Suprapubic skin (tissue), 4 donors: ENCODE data around the gene ACSL6. TPM values are rescaled to one million over a fixed set of nuclear protein-coding genes. Genes with fewer than 3 reads are reported as not detected.

Experiments used
- DNase-seq, 2 donors: peaks; one replicate each; pipeline ENCODE4 v3.0.0-alpha.2; 2019; ENCODE audit warnings: low spot score in 2 of 2
- H3K27ac ChIP-seq: fragments of 200-600 bp; sonication (generic); one replicate; pipeline ENCODE4 v1.5.1; 2019
- H3K27me3 ChIP-seq: fragments of 200-600 bp; sonication (generic); one replicate; pipeline ENCODE4 v1.5.1; 2019
- H3K36me3 ChIP-seq: fragments of 200-600 bp; sonication (generic); one replicate; pipeline ENCODE4 v1.5.1; 2019
- H3K4me1 ChIP-seq: fragments of 200-600 bp; sonication (generic); one replicate; pipeline ENCODE4 v1.5.1; 2019
- H3K4me3 ChIP-seq: fragments of 200-600 bp; sonication (generic); one replicate; pipeline ENCODE4 v1.5.1; 2019; ENCODE audit warnings: mild to moderate bottlenecking
- H3K9me3 ChIP-seq: fragments of 200-600 bp; sonication (generic); one replicate; pipeline ENCODE4 v1.5.1; 2019
- CTCF ChIP-seq, 2 donors: fragments of 200-600 bp in 1 of 2; fragments of 450-650 bp in 1 of 2; sonication (generic) in 1 of 2; IDR thresholded peaks; one replicate each; pipeline ENCODE4 v1.5.1; 2016 to 2019; ENCODE audit warnings: antibody characterized with exemption in 2 of 2, mild to moderate bottlenecking in 1 of 2, moderate library complexity in 1 of 2
- EP300 ChIP-seq: sonication (generic); formaldehyde crosslinking; IDR thresholded peaks from one replicate; pipeline ENCODE4 v1.6.1; 2017; ENCODE audit warnings: antibody characterized with exemption
- POLR2A ChIP-seq, 2 donors: fragments of 450-650 bp; IDR thresholded peaks; one replicate each; pipeline ENCODE4 v1.6.1; 2017; ENCODE audit warnings: antibody characterized with exemption in 2 of 2, mild to moderate bottlenecking in 2 of 2, moderate library complexity in 2 of 2
- POLR2AphosphoS5 ChIP-seq, 3 donors: sonication (generic); formaldehyde crosslinking; IDR thresholded peaks; one replicate each; pipeline ENCODE4 v1.6.1; 2017; ENCODE audit warnings: antibody characterized with exemption in 3 of 3
- WGBS: methylation state at CpG from one replicate; pipeline ENCODE4 v1.1.5; 2018; 5-methylcytosine and 5-hydroxymethylcytosine counted together
- total RNA-seq, 4 donors: library from RNA; depleted of rRNA; stranded (reverse); fragments of >200 nt; gene quantifications; one replicate each; pipeline ENCODE4 v1.1.0, GENCODE V29; 2016

Gene ACSL6
- total RNA-seq, 4 donors from 2014 or later, result 0.21 to 0.89 (median 0.23) TPM; not detected in 1

- H3K27me3 ChIP-seq, result no peaks in the 10 kb centered on the region
- WGBS, result 60% methylated on average over 2 of the region's 7 CpGs
- H3K36me3 ChIP-seq, result no peaks in the 10 kb centered on the region
- no peaks in the 10 kb centered on the region for H3K9me3 ChIP-seq
- H3K27ac ChIP-seq, result no peak overlapping the region
- DNase-seq, result no peak
- H3K4me1 ChIP-seq, result no peaks in the 10 kb centered on the region
- no peak overlapping the region for H3K4me3 ChIP-seq
- TF ChIP-seq POLR2AphosphoS5 (IDR thresholded peaks at IDR 0.05) (no peak), EP300 (no peak), CTCF (IDR thresholded peaks at IDR 0.05) (no peak), POLR2A (IDR thresholded peaks at IDR 0.05) (no peak)
Measured at GRCh38 chr5:131994533-131995226, 16.8 kb downstream of the ACSL6 start.

- TF ChIP-seq EP300, result no peak
- TF ChIP-seq POLR2A (IDR thresholded peaks at IDR 0.05), result no peak
- no peak for TF ChIP-seq CTCF (IDR thresholded peaks at IDR 0.05)
- DNase-seq, result no peak
- no peaks in the 10 kb centered on the region for H3K9me3 ChIP-seq
- WGBS, result 85% methylated on average over 7 of the region's 7 CpGs
- no peaks in the 10 kb centered on the region for H3K4me1 ChIP-seq
- H3K4me3 ChIP-seq, result no peak overlapping the region
- no peaks in the 10 kb centered on the region for H3K27me3 ChIP-seq
- no peaks in the 10 kb centered on the region for H3K36me3 ChIP-seq
- no peak overlapping the region for H3K27ac ChIP-seq
Measured at GRCh38 chr5:131994090-131994489, 17.4 kb downstream of the ACSL6 start.

- Histone ChIP-seq H3K36me3 (no peaks in the 10 kb centered on the region), H3K27ac (no peak overlapping the region), H3K27me3 (no peaks in the 10 kb centered on the region), H3K4me1 (no peaks in the 10 kb centered on the region), H3K9me3 (no peaks in the 10 kb centered on the region), H3K4me3 (no peak overlapping the region)
- DNase-seq, result no peak
- WGBS, result 93% methylated on average over 4 of the region's 4 CpGs
- TF ChIP-seq POLR2A (IDR thresholded peaks at IDR 0.05), result no peak
- no peak for TF ChIP-seq EP300
- TF ChIP-seq POLR2AphosphoS5 (IDR thresholded peaks at IDR 0.05), result no peak
- no peak for TF ChIP-seq CTCF (IDR thresholded peaks at IDR 0.05)
Measured at GRCh38 chr5:131993676-131994075, 17.8 kb downstream of the ACSL6 start.

- H3K27ac ChIP-seq, result no peak overlapping the region
- no peaks in the 10 kb centered on the region for H3K36me3 ChIP-seq
- WGBS, result 67% methylated on average over 5 of the region's 5 CpGs
- H3K27me3 ChIP-seq, result no peaks in the 10 kb centered on the region
- no peak overlapping the region for H3K4me3 ChIP-seq
- TF ChIP-seq POLR2AphosphoS5 (IDR thresholded peaks at IDR 0.05) (no peak), POLR2A (IDR thresholded peaks at IDR 0.05) (no peak), EP300 (no peak), CTCF (IDR thresholded peaks at IDR 0.05) (no peak)
- H3K4me1 ChIP-seq, result no peaks in the 10 kb centered on the region
- DNase-seq, result no peak
- no peaks in the 10 kb centered on the region for H3K9me3 ChIP-seq
Measured at GRCh38 chr5:131992370-131992769, 19.1 kb downstream of the ACSL6 start.

- H3K27me3 ChIP-seq, result no peaks in the 10 kb centered on the region
- no peak overlapping the region for H3K27ac ChIP-seq
- H3K9me3 ChIP-seq, result no peaks in the 10 kb centered on the region
- TF ChIP-seq POLR2AphosphoS5 (IDR thresholded peaks at IDR 0.05) (no peak), POLR2A (IDR thresholded peaks at IDR 0.05) (no peak), CTCF (IDR thresholded peaks at IDR 0.05) (no peak), EP300 (no peak)
- no peak for DNase-seq
- H3K4me3 ChIP-seq, result no peak overlapping the region
- no peaks in the 10 kb centered on the region for H3K4me1 ChIP-seq
- WGBS, result 74% methylated on average over 10 of the region's 10 CpGs
- no peaks in the 10 kb centered on the region for H3K36me3 ChIP-seq
Measured at GRCh38 chr5:131991593-131992324, 19.7 kb downstream of the ACSL6 start.
